Measurements from ENCODE around the gene IFNGR2. TPM values are rescaled to one million over a fixed set of nuclear protein-coding genes. Genes with fewer than 3 reads are reported as not detected.

The IFNGR2 gene
- total and polyA plus RNA-seq, 7 donors = 11.7 to 42.9 (median 24.7) TPM

DNA sequence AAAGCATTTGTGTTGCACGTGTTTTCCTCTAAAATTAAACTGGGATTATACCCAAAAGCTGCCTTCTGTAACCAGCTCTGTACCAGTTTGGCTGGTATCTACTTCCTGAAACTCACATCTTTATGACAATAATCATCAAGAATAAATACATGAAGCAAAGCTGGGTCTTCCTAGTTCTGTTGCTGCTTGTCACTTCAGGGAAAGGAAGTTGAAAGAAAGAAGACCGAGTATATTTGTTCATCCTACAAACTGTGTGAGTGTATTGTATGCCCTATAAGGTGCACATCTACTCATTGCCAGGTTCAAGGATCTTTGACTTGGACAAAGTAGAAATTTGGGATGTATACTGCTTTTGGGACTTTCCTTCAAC lies 29.1 kb upstream of the IFNGR2 start:
- H3K4me3 ChIP-seq = no peak overlapping the region
- 60 to 73% (median 72%) methylated on average over 2 of the region's 2 CpGs for WGBS, 3 donors
- peaks cover 3% of the 10 kb centered on the region for H3K4me1 ChIP-seq
- H3K9me3 ChIP-seq = no peaks in the 10 kb centered on the region
- intact Hi-C loops (cut with DNase I) = loop anchor here in 1 of 2 donors (5.0 kb wide), 2 partner anchors 172 to 437 kb away; no protein-coding TSS in a partner anchor
- ATAC-seq (no peak), DNase-seq (no peak)
- TF ChIP-seq, protein P1, sequence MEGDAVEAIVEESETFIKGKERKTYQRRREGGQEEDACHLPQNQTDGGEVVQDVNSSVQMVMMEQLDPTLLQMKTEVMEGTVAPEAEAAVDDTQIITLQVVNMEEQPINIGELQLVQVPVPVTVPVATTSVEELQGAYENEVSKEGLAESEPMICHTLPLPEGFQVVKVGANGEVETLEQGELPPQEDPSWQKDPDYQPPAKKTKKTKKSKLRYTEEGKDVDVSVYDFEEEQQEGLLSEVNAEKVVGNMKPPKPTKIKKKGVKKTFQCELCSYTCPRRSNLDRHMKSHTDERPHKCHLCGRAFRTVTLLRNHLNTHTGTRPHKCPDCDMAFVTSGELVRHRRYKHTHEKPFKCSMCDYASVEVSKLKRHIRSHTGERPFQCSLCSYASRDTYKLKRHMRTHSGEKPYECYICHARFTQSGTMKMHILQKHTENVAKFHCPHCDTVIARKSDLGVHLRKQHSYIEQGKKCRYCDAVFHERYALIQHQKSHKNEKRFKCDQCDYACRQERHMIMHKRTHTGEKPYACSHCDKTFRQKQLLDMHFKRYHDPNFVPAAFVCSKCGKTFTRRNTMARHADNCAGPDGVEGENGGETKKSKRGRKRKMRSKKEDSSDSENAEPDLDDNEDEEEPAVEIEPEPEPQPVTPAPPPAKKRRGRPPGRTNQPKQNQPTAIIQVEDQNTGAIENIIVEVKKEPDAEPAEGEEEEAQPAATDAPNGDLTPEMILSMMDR (IDR thresholded peaks at IDR 0.05) = no peak
- H3K27me3 ChIP-seq (ENCODE audit: insufficient read depth in 3 of 3, low read length in 2 of 3) = peaks cover 0 to 3% (median 0%) of the 10 kb centered on the region in 3 donors
- H3K27ac ChIP-seq = no peak overlapping the region
- no peaks in the 10 kb centered on the region for H3K36me3 ChIP-seq (ENCODE audit: insufficient read depth in 1 of 2, low read depth in 1 of 2)

DNA sequence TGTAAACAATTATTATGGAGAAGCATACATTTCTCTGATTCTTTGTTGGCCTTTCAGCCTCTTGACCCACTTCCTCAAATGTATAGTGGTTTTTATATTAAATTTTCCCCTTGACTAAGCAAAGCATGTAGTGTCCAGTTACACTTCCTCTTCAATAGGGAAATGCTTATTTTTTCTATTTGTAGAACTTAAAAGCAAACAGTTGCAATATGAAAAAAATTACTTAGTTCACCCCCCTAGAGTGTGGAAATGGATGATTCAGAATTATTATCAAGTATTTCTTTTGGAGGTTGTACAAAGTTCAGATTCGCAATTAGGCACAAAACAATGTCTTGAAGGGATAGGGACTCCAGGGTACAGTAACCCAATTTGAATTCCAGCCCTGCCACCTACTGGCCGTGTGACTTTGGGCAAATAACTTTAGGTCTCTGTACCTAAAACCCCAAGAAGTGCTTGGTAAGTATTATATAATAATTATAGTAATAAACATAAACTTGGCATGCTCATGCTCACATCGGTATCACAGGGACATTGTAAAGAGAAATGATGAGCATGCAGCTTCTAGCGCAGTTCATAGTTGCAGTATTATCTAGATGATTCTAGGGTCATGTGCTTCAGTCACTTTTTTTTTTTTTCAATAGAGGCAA lies 28.6 kb upstream of the IFNGR2 start:
- Histone ChIP-seq H3K27me3 (ENCODE audit: insufficient read depth in 3 of 3, low read length in 2 of 3) (peaks cover 0 to 3% (median 0%) of the 10 kb centered on the region in 3 donors), H3K27ac (no peak overlapping the region), H3K36me3 (ENCODE audit: insufficient read depth in 1 of 2, low read depth in 1 of 2) (no peaks in the 10 kb centered on the region), H3K9me3 (no peaks in the 10 kb centered on the region), H3K4me1 (peaks cover 6% of the 10 kb centered on the region), H3K4me3 (no peak overlapping the region)
- peak; percentile 37 to 66 (median 48) for ATAC-seq
- TF ChIP-seq, protein P1 (IDR thresholded peaks at IDR 0.05) = peak; percentile 52
- 32 to 46% (median 38%) methylated on average over 4 of the region's 4 CpGs for WGBS, 3 donors
- no peak for DNase-seq
- intact Hi-C loops (cut with DNase I) = loop anchor here in 1 of 2 donors (5.0 kb wide), 2 partner anchors 172 to 437 kb away; no protein-coding TSS in a partner anchor

DNA sequence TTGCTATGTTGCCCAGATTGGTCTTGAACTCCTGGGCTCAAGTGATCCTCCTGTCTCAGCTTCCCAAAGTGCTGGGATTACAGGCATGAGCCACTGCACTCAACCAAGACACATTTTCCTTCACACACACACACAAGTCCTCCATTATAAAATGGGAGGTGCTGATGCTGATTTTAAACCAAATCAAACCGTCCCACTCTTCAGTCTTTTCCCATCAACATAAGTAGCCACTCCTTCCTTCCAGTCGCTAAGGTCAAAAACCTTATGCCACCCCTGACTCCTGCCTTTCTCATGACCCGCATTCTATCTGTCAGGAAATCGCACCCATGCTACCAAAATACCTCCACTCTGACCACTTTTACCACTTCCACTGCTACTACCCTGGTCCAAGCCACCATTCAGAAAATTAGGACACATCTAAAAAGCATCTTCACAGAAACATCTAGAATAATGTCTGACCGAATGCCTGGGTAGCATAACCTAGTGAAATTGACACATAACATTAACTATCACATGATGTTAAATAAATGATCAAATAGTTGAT lies 28.0 kb upstream of the IFNGR2 start:
- WGBS, 3 donors = 74 to 77% (median 77%) methylated on average over 5 of the region's 5 CpGs
- DNase-seq (no peak), ATAC-seq (no peak)
- TF ChIP-seq, protein P1 (IDR thresholded peaks at IDR 0.05) = no peak
- Histone ChIP-seq H3K4me1 (peaks cover 12% of the 10 kb centered on the region), H3K36me3 (ENCODE audit: insufficient read depth in 1 of 2, low read depth in 1 of 2) (no peaks in the 10 kb centered on the region), H3K4me3 (no peak overlapping the region), H3K27me3 (ENCODE audit: insufficient read depth in 3 of 3, low read length in 2 of 3) (peaks cover 0 to 3% (median 0%) of the 10 kb centered on the region in 3 donors), H3K27ac (no peak overlapping the region), H3K9me3 (no peaks in the 10 kb centered on the region)
- intact Hi-C loops (cut with DNase I) = no loop called here

DNA sequence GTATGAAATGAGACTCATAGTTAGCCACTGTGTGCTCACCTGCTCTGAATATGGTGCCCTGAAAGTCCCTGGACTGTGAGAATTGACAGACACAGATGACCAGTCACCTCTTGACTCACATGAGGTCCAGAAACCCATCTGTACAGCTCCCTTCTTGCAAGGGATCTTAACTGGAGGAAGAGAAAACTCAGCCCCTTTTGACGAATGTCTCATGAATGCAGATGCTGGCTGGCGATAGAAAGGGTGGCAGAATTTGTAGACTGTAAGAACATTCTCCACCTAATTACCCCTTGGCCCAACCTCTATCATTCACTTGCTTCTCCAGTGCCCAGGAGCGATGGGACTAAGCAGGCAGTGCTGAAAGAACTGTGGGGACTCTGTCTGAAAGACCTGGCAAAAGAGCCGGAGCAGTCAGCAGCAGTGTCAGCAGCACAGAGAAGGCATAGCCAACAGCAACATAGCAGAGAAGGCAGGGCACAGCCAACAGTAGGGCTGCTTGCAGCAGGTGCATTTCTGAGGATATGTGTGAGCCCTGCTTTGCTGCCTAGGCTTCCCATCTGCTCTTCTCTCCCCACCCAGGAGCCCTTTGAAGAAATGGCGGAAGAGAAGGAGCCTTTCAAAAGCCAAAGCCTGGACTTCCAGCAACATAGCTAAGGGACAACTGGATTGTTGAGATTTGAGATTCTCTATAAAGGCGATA lies 25.8 kb upstream of the IFNGR2 start:
- H3K9me3 ChIP-seq = no peaks in the 10 kb centered on the region
- no peak overlapping the region for H3K4me3 ChIP-seq
- DNase-seq (no peak), ATAC-seq (no peak)
- H3K27me3 ChIP-seq (ENCODE audit: insufficient read depth in 3 of 3, low read length in 2 of 3) = peaks cover 0 to 3% (median 0%) of the 10 kb centered on the region in 3 donors
- TF ChIP-seq, protein P1 (IDR thresholded peaks at IDR 0.05) = no peak
- H3K27ac ChIP-seq = no peak overlapping the region
- H3K36me3 ChIP-seq (ENCODE audit: insufficient read depth in 1 of 2, low read depth in 1 of 2) = no peaks in the 10 kb centered on the region
- intact Hi-C loops (cut with DNase I) = no loop called here
- H3K4me1 ChIP-seq = peaks cover 14% of the 10 kb centered on the region
- 65 to 82% (median 71%) methylated on average over 6 of the region's 6 CpGs for WGBS, 3 donors

Data from psoas muscle (tissue), 8 donors.